Tibial nerve (tissue), 3 donors: ENCODE data around the gene ADCK2.

Experiments used
- POLR2A ChIP-seq, 2 donors: fragments of 450-650 bp; IDR thresholded peaks; one replicate each; pipeline ENCODE4 v1.6.1; 2017; ENCODE audit warnings: antibody characterized with exemption in 2 of 2, mild to moderate bottlenecking in 2 of 2, moderate library complexity in 2 of 2
- TF ChIP-seq, protein P1 (sequence below), 5 experiments: fragments of 200-600 bp in 3 of 5; fragments of 450-650 bp in 2 of 5; sonication (generic) in 3 of 5; IDR thresholded peaks; one replicate each; pipeline ENCODE4 v1.5.1; 2016 to 2019; ENCODE audit warnings: antibody characterized with exemption in 5 of 5, mild to moderate bottlenecking in 3 of 5, moderate library complexity in 2 of 5

DNA sequence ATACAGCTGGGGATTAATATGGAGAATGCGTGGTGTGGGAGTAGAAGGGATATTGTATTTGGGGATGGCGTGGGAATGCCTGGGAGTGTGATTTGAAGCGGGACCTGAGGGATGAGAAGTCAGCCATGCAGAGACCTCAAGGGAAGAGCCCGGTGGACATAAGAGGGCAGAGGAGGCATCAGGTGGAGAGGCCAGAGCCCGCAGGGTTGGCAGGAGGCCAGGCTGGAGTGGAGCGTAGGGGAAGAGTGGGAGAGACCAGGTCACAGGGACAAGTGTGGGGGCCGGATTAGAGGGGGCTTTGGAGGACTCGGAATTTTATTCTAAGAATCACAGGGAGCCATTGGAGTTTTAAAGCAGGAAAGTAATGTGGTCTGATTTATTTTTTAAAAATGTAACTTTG lies 25.7 kb downstream of the ADCK2 start:
- TF ChIP-seq POLR2A (IDR thresholded peaks at IDR 0.05), result no peak
- TF ChIP-seq, protein P1, sequence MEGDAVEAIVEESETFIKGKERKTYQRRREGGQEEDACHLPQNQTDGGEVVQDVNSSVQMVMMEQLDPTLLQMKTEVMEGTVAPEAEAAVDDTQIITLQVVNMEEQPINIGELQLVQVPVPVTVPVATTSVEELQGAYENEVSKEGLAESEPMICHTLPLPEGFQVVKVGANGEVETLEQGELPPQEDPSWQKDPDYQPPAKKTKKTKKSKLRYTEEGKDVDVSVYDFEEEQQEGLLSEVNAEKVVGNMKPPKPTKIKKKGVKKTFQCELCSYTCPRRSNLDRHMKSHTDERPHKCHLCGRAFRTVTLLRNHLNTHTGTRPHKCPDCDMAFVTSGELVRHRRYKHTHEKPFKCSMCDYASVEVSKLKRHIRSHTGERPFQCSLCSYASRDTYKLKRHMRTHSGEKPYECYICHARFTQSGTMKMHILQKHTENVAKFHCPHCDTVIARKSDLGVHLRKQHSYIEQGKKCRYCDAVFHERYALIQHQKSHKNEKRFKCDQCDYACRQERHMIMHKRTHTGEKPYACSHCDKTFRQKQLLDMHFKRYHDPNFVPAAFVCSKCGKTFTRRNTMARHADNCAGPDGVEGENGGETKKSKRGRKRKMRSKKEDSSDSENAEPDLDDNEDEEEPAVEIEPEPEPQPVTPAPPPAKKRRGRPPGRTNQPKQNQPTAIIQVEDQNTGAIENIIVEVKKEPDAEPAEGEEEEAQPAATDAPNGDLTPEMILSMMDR (IDR thresholded peaks at IDR 0.05), result no peak
